Fibroblast of mammary gland (primary cell): Measurements from ENCODE around the gene PTPRN2.

ENCODE experiments used
- DNase-seq: peaks from one replicate; pipeline ENCODE4 v3.0.0-alpha.2; 2010; ENCODE audit warnings: low read depth
- H3K4me3 ChIP-seq: 2 replicates; pipeline ENCODE4 v1.5.1; 2011; ENCODE audit warnings: low read depth, mild to moderate bottlenecking, low read length, moderate library complexity; ENCODE audit not compliant: control insufficient read depth
- TF ChIP-seq, protein P1 (sequence below): conservative IDR thresholded peaks from 2 replicates; pipeline ENCODE4 v1.5.1; 2011; ENCODE audit warnings: low read depth, low read length, inconsistent platforms; ENCODE audit not compliant: control insufficient read depth, insufficient read depth

The PTPRN2 gene

DNA sequence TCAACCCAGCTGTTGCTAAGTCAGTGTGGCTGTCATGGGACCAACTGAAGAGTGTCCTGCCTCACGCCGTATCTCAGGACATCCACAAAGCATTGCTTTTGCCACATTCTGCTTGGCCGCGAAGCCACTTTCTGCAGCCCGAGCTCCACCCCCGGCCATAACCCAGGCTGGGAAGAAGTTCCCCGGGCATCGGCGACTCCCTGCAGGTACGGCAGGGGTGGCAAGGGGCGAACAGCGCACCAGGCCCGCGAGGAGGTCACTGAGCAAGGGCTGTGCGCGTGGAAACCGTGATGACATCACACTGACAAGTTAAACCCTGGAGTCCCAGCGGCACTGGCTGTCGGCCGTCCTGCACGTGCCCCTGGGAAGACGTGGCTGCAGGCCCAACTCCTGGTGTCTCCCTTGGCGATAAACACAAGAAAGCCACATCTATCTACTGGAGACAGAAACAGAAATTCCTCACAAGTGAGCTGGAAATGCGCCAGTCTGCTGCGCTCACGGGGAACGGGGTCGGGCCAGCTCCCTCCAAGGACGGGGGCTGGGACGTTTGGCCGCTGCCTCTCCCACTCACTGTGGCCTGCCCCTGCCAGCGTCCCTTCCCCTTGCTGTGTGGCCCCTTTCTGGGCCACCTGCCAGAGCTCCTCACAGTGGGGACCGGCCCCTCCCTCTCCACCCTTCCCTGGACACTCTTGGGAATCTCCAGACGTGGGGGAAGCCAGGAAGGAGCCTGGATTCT is 924.5 kb downstream of the PTPRN2 start:
- peak; percentile 15 for DNase-seq
- no peak overlapping the region for H3K4me3 ChIP-seq
- TF ChIP-seq, protein P1, sequence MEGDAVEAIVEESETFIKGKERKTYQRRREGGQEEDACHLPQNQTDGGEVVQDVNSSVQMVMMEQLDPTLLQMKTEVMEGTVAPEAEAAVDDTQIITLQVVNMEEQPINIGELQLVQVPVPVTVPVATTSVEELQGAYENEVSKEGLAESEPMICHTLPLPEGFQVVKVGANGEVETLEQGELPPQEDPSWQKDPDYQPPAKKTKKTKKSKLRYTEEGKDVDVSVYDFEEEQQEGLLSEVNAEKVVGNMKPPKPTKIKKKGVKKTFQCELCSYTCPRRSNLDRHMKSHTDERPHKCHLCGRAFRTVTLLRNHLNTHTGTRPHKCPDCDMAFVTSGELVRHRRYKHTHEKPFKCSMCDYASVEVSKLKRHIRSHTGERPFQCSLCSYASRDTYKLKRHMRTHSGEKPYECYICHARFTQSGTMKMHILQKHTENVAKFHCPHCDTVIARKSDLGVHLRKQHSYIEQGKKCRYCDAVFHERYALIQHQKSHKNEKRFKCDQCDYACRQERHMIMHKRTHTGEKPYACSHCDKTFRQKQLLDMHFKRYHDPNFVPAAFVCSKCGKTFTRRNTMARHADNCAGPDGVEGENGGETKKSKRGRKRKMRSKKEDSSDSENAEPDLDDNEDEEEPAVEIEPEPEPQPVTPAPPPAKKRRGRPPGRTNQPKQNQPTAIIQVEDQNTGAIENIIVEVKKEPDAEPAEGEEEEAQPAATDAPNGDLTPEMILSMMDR: no peak

DNA sequence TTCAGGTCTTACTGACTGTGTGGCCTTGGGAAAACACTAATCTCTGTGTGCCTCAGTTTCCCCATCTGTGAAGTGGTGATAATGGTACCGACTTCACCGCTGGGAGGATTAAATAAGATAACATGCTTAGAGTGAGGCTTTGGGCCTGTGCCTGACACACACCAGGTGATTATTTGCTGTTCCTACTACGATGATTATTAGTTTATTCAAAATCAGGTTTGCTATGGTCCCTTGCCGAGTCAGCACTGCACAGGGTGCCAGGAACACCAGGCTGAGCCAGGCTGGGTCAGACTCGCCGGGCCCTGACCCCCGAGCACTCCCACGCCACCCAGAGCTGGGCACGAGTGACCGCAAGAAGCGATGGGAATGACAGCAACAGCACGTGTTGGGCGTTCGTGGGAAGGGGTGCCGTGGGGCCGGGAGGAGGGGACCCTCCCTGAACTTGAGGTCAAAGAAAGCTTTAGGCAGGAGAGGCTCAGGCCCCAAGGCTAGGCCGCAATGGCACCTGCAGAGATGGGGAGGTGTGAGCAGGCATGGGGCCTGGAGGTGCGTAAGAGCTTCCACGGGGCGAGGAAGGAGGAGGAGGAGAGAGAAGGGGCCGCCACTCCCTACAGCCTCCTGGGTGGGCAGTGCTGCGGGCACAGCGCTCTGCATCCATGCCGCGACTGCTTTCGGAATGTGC is 925.4 kb downstream of the PTPRN2 start:
- no peak for DNase-seq
- H3K4me3 ChIP-seq: no peak overlapping the region
- TF ChIP-seq, protein P1: no peak

DNA sequence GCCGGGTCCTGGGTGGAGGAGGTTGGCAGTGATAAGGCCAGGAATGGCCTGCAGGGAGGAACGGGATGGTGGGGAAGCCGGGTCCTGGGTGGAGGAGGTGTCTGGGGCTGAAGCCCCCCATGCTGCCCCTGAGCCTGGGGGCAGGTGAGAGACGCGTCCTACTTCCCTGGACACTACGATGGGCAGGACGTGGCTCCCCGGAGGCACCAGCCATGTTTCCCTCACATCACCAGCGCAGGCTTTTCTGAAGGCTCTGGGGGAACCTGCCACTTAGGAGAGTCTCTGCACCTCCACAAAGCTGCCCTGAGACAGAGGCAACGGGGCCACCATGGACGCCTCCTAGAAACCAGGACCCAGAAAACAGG is 926.0 kb downstream of the PTPRN2 start:
- TF ChIP-seq, protein P1: no peak
- DNase-seq: no peak
- no peak overlapping the region for H3K4me3 ChIP-seq

DNA sequence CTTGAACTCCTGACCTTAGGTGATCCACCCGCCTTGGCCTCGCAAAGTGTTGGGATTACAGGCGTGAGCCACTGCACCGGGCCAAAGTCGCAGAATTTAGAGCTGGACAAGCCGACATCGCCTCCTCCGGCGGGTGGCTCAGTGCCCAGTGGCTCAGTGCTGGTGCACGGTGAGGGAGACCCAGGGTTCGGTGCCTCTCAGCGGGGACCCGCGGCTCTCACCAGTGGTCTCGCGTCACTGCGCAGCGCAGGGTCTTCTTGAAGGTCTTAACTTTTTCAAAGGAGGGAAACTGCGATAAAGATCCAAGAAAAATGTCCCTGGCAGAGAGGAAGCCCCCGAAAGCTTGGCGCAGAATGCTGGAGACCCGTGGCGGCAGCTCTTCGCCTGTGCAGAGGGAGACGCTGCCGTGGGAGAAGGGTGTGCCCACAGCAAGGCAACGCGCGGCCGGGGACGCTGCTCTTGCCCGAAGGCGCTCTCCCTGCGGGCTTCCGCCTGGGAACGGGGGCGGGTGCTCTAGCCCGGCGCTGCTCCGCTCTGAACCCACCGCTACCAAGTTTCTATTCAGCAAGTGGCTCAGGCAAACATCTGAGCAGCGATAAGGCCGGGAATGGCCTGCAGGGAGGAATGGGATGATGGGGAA is 926.5 kb downstream of the PTPRN2 start:
- no peak for DNase-seq
- no peak overlapping the region for H3K4me3 ChIP-seq
- TF ChIP-seq, protein P1: no peak

DNA sequence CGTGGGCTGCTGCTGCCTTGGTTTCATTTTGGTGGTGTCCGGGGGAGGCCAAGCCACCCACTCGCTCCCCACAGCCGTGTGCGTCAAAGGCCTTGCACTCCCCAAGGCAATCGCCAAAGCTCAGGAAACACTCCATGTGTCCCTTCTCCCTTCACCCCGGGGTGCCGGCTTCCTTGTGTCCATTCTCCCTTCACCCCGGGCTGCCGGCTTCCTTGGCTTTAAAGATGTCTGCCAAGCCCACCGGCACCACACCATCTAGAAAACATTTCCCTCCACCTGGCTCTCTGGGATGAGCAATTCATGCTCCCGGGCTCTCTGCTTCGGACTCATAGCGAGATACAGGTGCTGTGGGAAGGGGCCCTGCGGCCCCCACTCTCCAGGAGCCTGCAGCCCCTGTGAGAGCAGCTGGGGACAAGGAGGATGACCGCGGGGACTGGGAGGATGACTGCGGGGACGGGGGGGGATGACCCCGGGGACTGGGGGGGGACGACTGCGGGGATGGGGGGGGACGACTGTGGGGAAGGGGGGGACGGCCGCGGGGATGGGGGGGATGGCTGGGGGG is 928.7 kb downstream of the PTPRN2 start:
- DNase-seq: peak; percentile 15
- no peak overlapping the region for H3K4me3 ChIP-seq
- TF ChIP-seq, protein P1: no peak

DNA sequence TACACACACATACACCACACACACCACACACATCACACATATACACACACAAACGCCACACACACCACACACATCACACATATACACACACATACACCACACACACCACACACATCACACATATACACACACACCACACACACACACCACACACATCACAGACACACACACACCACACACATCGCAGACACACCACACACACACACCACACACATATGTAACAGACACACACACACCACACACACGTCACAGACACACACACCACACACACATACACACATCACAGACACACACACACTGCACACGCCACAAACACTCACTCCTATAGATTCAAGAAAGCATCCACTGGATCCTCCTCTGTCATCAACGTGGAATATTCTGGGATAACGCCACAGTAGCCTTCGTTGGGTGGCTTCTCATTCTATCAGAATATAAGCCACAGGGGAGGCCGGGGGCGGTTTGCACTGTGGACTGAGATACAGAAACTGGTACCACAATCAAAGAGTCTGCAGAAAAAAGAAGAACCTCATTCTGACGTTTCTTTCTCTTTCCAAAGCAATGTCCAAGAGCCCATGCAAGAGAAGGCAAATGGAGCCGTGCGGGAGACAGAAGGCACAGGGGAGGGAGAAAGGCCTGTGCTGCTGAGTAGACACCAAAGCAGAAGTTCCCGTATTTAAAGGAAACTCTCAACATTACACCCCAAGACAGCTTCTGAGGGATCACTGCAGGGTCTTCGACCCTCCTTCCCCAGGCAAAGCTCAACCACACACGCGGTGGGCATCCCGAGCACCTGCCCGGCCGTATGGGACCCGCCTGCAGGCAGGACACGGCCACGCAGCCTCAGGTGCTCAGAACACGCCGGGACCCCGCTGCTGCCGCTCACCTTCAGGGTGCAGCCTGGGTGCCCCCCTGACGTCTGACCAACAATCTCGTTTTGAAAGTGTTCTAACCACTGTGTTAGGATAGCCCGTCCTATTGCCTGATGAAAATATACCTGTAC is 929.6 kb downstream of the PTPRN2 start:
- H3K4me3 ChIP-seq: no peak overlapping the region
- DNase-seq: no peak
- TF ChIP-seq, protein P1: no peak
